Activated T-helper 17 cell treated with anti-CD3 and anti-CD28 coated beads, Interleukin-2, amount 50 U/mL, for 72 hours (primary cell): Measurements from ENCODE around the gene HIPK1. TPM values are rescaled to one million over a fixed set of nuclear protein-coding genes. Genes with fewer than 3 reads are reported as not detected.
"Not testable (repeated sequence)": the region's sequence is repeated elsewhere in the genome, so short reads cannot be mapped to it uniquely, and the experiment has no call there.

Source experiments
- ATAC-seq: fragments of 150-1000 bp; cut with Tn5 transposase; replicated peaks from 2 replicates; pipeline ENCODE4 v1.10.0; 2021; ENCODE audit warnings: mild to moderate bottlenecking, moderate library complexity
- H3K27ac Mint-ChIP-seq: one replicate; pipeline ENCODE4 v1.8.0; 2022; ENCODE audit warnings: mixed read lengths
- H3K27me3 Mint-ChIP-seq: one replicate; pipeline ENCODE4 v1.8.0; 2022; ENCODE audit warnings: mixed read lengths
- H3K36me3 Mint-ChIP-seq: one replicate; pipeline ENCODE4 v1.8.0; 2022; ENCODE audit warnings: low read depth, mild to moderate bottlenecking, mixed read lengths
- H3K4me1 Mint-ChIP-seq: one replicate; pipeline ENCODE4 v1.8.0; 2022; ENCODE audit warnings: mixed read lengths
- H3K4me3 Mint-ChIP-seq: one replicate; pipeline ENCODE4 v1.8.0; 2022; ENCODE audit warnings: mild to moderate bottlenecking, mixed read lengths
- H3K9me3 Mint-ChIP-seq: one replicate; pipeline ENCODE4 v1.8.0; 2022; ENCODE audit warnings: mixed read lengths
- total RNA-seq, 2 donors: library from RNA; stranded (reverse); gene quantifications; one replicate each; pipeline ENCODE4 v1.2.3, GENCODE V29; 2022

The HIPK1 gene
- total RNA-seq, 2 donors from 2014 or later = 44.4 to 71.0 TPM

GRCh38 chr1:113993072-113993471 is 63.9 kb downstream of the HIPK1 start:
- Mint-ChIP-seq H3K4me3 (no peak overlapping the region), H3K9me3 (peaks cover 14% of the 10 kb centered on the region), H3K4me1 (no peaks in the 10 kb centered on the region), H3K27ac (no peak overlapping the region), H3K27me3 (peaks cover 11% of the 10 kb centered on the region), H3K36me3 (no peaks in the 10 kb centered on the region)
- no peak for ATAC-seq

GRCh38 chr1:113993766-113994165 is 64.6 kb downstream of the HIPK1 start:
- Mint-ChIP-seq H3K36me3 (no peaks in the 10 kb centered on the region), H3K4me1 (no peaks in the 10 kb centered on the region)

GRCh38 chr1:113995382-113995781 is 66.3 kb downstream of the HIPK1 start:
- Mint-ChIP-seq H3K27ac (no peak overlapping the region), H3K27me3 (peaks cover 11% of the 10 kb centered on the region), H3K4me3 (no peak overlapping the region), H3K36me3 (no peaks in the 10 kb centered on the region), H3K4me1 (no peaks in the 10 kb centered on the region), H3K9me3 (peaks cover 14% of the 10 kb centered on the region)
- no peak for ATAC-seq

More at GRCh38 chr1:113993766-113994165, 64.6 kb downstream of the HIPK1 start:
- no peak for ATAC-seq
- no peak overlapping the region for H3K4me3 Mint-ChIP-seq
- H3K9me3 Mint-ChIP-seq = peaks cover 14% of the 10 kb centered on the region
- peaks cover 11% of the 10 kb centered on the region for H3K27me3 Mint-ChIP-seq
- H3K27ac Mint-ChIP-seq = no peak overlapping the region

GRCh38 chr1:113998361-113998760 is 69.2 kb downstream of the HIPK1 start:
- Mint-ChIP-seq H3K4me3 (no peak overlapping the region), H3K4me1 (no peaks in the 10 kb centered on the region), H3K36me3 (no peaks in the 10 kb centered on the region), H3K27me3 (peaks cover 18% of the 10 kb centered on the region), H3K9me3 (peaks cover 14% of the 10 kb centered on the region), H3K27ac (no peak overlapping the region)
- ATAC-seq = no peak

- Mint-ChIP-seq H3K27ac (no peak overlapping the region), H3K36me3 (no peaks in the 10 kb centered on the region), H3K4me1 (no peaks in the 10 kb centered on the region), H3K4me3 (no peak overlapping the region), H3K27me3 (peaks cover 17% of the 10 kb centered on the region), H3K9me3 (peaks cover 12% of the 10 kb centered on the region)
- no peak for ATAC-seq
These were observed 70.1 kb downstream of the HIPK1 start for GRCh38 chr1:113999233-113999632.

- H3K27me3 Mint-ChIP-seq = peaks cover 18% of the 10 kb centered on the region
- no peak overlapping the region for H3K4me3 Mint-ChIP-seq
- no peaks in the 10 kb centered on the region for H3K36me3 Mint-ChIP-seq
- H3K9me3 Mint-ChIP-seq = peaks cover 7% of the 10 kb centered on the region
- H3K27ac Mint-ChIP-seq = no peak overlapping the region
- no peaks in the 10 kb centered on the region for H3K4me1 Mint-ChIP-seq
- no peak for ATAC-seq
These were observed 70.7 kb downstream of the HIPK1 start for GRCh38 chr1:113999799-114000198.

GRCh38 chr1:114000406-114000805 is 71.3 kb downstream of the HIPK1 start:
- no peaks in the 10 kb centered on the region for H3K4me1 Mint-ChIP-seq
- peaks cover 17% of the 10 kb centered on the region for H3K27me3 Mint-ChIP-seq
- ATAC-seq = no peak
- H3K36me3 Mint-ChIP-seq = no peaks in the 10 kb centered on the region
- H3K4me3 Mint-ChIP-seq = no peak overlapping the region
- H3K9me3 Mint-ChIP-seq = peaks cover 3% of the 10 kb centered on the region
- H3K27ac Mint-ChIP-seq = no peak overlapping the region

- Mint-ChIP-seq H3K36me3 (no peaks in the 10 kb centered on the region), H3K27ac (no peak overlapping the region), H3K27me3 (peaks cover 14% of the 10 kb centered on the region)
These were observed 73.5 kb downstream of the HIPK1 start for GRCh38 chr1:114002492-114003239.

GRCh38 chr1:114003431-114003830 is 74.3 kb downstream of the HIPK1 start:
- Mint-ChIP-seq H3K4me3 (no peak overlapping the region), H3K4me1 (no peaks in the 10 kb centered on the region), H3K27me3 (peaks cover 14% of the 10 kb centered on the region), H3K9me3 (no peaks in the 10 kb centered on the region), H3K36me3 (no peaks in the 10 kb centered on the region), H3K27ac (no peak overlapping the region)
- no peak for ATAC-seq

More at GRCh38 chr1:114002492-114003239, 73.5 kb downstream of the HIPK1 start:
- no peaks in the 10 kb centered on the region for H3K4me1 Mint-ChIP-seq
- no peaks in the 10 kb centered on the region for H3K9me3 Mint-ChIP-seq
- H3K4me3 Mint-ChIP-seq = no peak overlapping the region
- no peak for ATAC-seq

- H3K9me3 Mint-ChIP-seq = not testable (repeated sequence)
These were observed 77.7 kb downstream of the HIPK1 start for GRCh38 chr1:114006825-114007224.

GRCh38 chr1:114008480-114008941 is 79.4 kb downstream of the HIPK1 start:
- no peak for ATAC-seq
- no peaks in the 10 kb centered on the region for H3K4me1 Mint-ChIP-seq
- H3K27ac Mint-ChIP-seq = no peak overlapping the region
- no peaks in the 10 kb centered on the region for H3K36me3 Mint-ChIP-seq
- peaks cover 7% of the 10 kb centered on the region for H3K27me3 Mint-ChIP-seq
- H3K9me3 Mint-ChIP-seq = no peaks in the 10 kb centered on the region
- H3K4me3 Mint-ChIP-seq = no peak overlapping the region

More at GRCh38 chr1:114006825-114007224, 77.7 kb downstream of the HIPK1 start:
- ATAC-seq, H3K4me1 Mint-ChIP-seq, H3K27ac Mint-ChIP-seq, H3K36me3 Mint-ChIP-seq, H3K4me3 Mint-ChIP-seq: not testable (repeated sequence)
- H3K27me3 Mint-ChIP-seq = peaks cover 14% of the 10 kb centered on the region

GRCh38 chr1:114008993-114009392 is 79.9 kb downstream of the HIPK1 start:
- Mint-ChIP-seq H3K9me3 (no peaks in the 10 kb centered on the region), H3K4me3 (no peak overlapping the region), H3K4me1 (no peaks in the 10 kb centered on the region), H3K27ac (no peak overlapping the region), H3K27me3 (peaks cover 7% of the 10 kb centered on the region), H3K36me3 (no peaks in the 10 kb centered on the region)
- no peak for ATAC-seq

- Mint-ChIP-seq H3K4me3 (no peak overlapping the region), H3K36me3 (no peaks in the 10 kb centered on the region), H3K9me3 (no peaks in the 10 kb centered on the region), H3K4me1 (no peaks in the 10 kb centered on the region), H3K27ac (no peak overlapping the region), H3K27me3 (peaks cover 6% of the 10 kb centered on the region)
- no peak for ATAC-seq
These were observed 80.3 kb downstream of the HIPK1 start for GRCh38 chr1:114009393-114009792.

- Mint-ChIP-seq H3K27me3 (peaks cover 4% of the 10 kb centered on the region), H3K9me3 (no peaks in the 10 kb centered on the region), H3K4me3 (no peak overlapping the region), H3K4me1 (no peaks in the 10 kb centered on the region), H3K27ac (no peak overlapping the region), H3K36me3 (no peaks in the 10 kb centered on the region)
- ATAC-seq = no peak
These were observed 81.5 kb downstream of the HIPK1 start for GRCh38 chr1:114010433-114011184.

- Mint-ChIP-seq H3K27ac (no peak overlapping the region), H3K36me3 (no peaks in the 10 kb centered on the region), H3K9me3 (no peaks in the 10 kb centered on the region), H3K4me3 (no peak overlapping the region), H3K4me1 (no peaks in the 10 kb centered on the region), H3K27me3 (peaks cover 8% of the 10 kb centered on the region)
- no peak for ATAC-seq
These were observed 82.7 kb downstream of the HIPK1 start for GRCh38 chr1:114011796-114012195.
